HuH-7 (cell line): ENCODE data around the gene MIPEP.
"Not testable (repeated sequence)": the region's sequence is repeated elsewhere in the genome, so short reads cannot be mapped to it uniquely, and the experiment has no call there.

Source experiments
- DNase-seq: peaks from one replicate; pipeline ENCODE4 v3.0.0; 2011; ENCODE audit warnings: low spot score

Gene MIPEP

DNA sequence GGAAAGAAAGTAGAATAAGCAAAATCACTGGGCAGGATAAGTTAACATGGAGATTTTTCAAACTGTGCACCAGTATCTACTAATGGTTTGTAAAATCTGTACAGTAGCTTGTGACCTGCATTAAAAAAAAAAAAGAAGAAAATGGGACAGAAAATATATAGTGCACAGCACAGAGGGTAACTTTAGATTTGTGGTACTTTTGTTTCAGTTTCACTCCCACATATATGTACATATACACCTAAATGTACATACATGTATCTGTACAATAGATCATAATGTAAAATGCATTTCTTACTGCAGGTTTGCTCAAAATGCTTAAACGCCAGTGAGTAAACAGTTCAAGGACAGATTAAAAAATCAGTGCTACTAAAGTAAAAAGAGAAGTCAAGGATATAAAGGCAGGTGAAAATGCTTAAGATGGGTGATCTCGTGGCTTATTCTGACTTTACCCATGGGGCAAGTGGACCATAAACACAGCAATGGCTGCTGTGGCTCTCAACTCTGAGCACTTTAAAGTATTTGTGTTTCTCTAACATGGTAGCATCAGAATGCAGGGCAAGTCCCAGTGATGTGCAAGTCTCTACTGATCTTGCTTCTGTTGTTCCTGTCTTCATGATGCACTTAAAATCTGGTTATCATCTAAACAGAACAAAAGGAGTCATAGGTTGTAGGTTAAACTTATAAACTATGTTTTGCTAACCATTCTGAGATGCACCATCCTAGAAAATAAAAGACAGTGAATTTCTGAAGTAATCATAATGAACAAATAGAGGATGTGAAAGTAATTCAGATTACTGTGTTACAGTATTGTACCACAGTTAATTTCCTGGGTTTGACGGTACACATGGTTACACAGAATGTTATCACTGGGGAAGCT is 112.3 kb downstream of the MIPEP start:
- no peak for DNase-seq

DNA sequence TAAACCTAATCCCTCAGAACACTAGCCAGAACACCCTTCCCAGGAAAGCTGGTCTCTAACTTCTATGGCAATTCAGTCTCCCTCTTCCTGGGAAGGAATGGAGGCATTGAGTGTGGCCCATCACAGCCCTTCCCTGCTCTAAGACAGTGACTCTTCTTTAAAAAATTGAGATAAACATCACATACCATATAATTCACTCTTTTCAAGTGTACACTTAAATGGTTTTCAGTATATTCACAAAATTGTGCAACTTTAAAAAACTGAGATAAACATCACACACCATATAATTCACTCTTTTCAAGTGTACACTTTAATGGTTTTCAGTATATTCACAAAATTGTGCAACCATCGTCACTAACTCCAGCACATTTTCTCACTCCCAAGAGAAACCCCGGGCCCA is 116.5 kb downstream of the MIPEP start:
- no peak for DNase-seq

DNA sequence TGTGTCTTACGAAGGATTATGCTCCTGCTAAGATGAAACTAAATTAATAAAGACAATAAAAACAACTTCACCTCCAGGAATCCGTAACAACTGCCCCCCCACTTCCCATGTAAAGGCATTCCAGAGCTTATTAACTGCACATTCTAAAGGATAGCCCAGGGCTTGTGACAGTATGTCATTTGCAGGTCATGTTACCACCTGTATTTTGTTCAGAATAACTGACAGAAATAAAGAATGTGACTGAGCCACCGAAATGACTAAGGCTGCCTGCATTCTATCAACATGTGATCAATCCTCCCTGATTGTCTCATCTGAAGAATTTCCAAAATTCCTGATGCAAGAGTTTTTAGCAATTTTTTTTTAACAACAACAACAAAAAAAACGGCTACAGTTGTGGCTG is 117.2 kb downstream of the MIPEP start:
- DNase-seq = no peak

DNA sequence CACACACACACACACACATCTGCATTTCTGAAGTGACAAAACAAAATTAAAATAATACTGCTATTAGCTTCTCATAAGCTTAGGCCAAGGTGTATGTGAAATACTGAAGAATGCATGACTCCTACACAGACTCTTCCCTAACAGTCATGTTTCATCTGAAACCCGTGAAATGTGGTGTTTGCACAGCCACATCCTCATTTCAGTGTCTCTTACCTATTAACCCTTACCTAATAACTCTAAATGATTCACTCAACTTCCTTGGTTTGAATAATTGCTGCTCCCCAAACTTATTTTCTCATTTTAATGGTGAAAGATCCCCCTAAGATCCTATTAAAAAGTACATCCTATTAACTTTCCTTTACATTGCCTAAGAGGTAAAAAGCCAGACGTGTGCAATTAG is 117.6 kb downstream of the MIPEP start:
- DNase-seq = no peak

DNA sequence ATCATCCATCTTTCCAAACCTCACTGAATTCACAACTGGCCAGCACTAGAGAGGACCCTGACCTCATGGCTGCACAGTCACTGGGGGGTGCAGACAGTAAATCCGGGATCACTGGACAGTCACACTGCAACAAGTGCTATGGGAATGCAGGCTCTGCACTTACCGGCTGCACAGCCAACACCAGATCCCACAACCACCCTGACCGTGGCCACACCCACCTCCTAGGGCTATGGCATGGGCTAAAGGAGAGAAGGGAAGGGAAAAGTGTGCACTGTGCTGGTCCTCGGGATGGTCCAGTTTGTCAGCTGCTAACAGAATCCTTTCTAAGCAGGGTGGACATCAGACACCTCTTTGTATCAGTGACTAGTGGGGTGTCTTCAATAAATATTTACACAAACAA is 118.2 kb downstream of the MIPEP start:
- DNase-seq = no peak

DNA sequence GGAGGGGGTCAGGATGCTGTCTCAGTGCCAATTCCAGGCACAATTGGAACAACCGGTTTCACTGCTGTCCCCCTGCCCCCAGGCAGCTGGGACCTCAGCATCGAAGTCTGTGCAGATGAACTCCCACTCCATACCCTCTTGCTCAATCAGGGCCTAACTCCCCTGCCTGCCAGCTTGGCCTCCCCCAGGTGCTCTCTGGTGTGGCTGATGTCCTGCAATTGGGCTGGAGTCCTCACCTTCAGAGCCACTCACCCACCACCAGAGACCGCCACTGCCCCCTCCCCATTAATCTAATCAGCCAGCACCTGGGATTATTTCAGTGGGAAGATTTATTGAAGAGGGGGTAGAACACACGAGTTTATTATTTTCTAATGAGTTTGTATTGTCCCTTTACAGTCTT is 118.8 kb downstream of the MIPEP start:
- DNase-seq = no peak

DNA sequence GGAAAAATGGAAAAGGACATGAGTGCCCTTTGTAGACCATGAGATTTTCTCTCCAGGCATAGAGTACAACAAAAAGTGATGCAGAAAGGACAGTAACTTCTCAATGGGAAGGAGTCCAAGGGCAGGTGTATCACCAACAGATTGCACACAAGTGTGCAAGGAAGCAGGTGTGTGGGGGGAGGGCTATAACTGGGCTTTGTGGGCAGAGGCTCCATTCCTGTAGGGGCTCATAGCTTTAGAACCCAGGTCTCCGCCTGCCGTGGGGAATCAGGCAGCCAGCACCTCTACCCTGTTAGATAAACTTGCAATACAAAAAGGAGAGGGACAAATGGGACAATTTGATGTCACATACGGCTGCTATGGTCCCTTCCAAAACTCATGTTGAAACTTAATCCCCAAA is 119.8 kb downstream of the MIPEP start:
- no peak for DNase-seq

DNA sequence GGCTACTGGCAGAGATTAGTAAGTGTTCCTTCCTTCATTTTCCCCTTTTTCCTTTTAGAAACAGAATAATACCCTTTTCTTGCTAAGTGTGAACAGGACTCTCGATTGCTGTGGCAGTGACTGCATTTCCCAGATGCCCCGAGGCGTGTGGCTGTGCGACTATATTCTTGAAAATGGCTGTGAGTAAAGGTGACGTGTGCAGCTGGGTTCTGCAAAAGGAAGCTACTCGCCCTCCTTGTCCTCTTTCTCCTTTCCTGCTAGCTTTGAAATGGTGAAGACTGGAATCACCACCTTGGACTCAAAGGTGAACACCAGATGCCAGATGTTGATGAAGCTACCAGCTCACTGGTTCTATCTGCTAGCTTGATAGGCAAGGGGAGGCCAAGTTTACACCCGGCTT is 121.4 kb downstream of the MIPEP start:
- no peak for DNase-seq

DNA sequence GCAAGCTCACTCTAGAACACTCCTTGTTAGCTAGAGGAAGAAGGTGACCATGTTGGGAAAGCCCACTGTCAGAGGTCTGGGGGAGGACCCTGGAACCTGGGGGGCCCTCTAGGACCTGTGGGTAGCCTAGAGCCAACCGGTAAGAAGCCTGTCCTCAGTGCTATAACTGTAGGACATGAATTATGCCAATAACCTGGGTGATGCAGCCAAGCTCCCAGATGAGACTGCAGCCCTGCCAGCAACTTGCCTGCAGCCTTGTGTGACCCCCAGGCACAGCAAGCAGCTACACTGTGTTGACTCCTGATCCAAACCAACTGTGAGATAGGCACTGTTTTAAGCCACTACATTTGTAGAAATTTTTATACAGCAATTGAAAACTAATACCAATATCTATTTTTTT is 122.3 kb downstream of the MIPEP start:
- DNase-seq = no peak

DNA sequence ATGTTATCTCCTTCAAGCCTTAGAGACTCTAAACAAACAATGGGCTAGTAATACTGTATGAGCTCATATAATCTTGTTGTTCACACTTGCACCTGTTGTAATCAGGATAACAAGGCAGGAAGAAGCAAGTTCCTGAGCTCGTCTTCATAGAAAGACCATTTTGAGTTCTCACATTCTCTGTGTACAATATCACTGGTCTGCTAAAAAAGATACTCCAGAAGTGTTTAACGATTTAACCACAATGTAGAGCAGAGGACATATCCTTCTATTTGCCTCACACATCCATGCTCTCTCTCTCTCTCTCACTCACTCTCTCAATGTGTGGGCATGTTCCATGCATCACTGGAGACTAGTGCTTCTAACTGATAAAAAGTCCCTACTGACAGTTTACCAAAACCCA is 122.9 kb downstream of the MIPEP start:
- no peak for DNase-seq

DNA sequence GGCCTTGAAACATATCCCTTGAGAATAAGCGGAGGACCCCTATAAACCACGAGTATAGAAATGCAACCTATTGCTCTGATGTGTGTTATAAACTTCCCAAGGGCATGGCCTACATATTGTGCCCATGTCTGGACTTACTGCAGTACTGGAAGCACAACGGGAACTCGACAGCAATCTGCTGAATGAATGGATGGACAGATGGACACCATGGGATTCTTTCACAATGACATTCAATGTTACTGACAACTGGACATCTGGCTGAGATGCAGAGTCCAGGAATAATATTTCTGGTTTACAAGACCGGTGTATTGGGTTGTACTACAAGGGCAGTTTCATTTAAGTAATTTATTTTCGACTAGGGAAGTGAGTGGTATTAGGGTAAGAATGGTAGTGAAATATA is 123.7 kb downstream of the MIPEP start:
- no peak for DNase-seq

DNA sequence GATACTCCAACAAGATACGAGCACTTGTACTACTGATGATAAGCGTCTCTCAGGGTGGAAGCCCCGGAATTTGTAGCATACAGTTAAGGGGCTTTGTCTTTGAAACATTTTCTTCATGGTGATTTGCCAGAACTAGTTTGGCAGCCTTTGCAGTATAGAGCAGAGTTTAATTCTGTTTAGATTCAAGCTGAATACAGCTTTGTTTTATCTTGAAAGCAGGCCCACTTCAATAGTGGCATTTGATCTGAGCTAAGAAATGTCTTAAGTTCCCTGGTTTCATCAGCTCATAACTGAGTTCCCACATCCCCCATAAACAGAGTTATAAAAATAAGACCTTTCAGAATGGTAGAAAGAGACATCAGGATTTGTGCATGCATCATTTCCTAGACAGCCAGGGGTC is 125.9 kb downstream of the MIPEP start:
- no peak for DNase-seq

DNA sequence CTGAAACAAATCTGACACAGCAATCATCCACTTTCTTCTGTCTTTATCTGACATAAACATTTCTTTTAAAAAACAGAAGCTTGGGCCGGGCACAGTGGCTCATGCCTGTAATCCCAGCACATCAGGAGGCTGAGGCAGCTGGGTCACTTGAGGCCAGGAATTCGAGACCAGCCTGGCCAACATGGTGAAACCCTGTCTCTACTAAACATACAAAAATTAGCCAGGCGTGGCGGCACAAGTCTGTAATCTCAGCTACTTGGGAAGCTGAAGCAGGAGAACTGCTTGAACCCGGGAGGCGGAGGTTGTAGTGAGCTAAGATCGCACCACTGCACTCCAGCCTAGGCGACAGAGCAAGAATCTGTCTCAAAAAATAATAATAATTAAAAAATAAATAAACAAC is 127.4 kb downstream of the MIPEP start:
- DNase-seq = not testable (repeated sequence)

DNA sequence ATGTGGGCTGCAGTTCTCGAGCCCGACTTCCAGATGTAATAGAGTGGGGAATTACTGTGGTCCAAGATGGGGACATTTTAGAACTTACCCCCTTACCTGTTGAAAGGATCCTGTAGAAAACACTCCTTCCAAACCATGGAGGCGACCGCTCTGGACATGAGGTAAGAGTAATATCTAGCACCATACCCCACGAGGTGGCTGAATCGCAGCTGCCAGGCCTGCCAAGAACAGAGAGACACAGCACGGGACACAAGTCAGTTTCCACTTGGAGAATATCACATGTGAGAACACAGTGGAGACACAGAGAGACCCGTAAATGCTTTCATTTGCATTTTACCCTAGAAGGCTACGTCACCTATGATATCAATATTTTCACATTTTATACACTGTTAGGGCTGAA is 129.2 kb downstream of the MIPEP start:
- no peak for DNase-seq

DNA sequence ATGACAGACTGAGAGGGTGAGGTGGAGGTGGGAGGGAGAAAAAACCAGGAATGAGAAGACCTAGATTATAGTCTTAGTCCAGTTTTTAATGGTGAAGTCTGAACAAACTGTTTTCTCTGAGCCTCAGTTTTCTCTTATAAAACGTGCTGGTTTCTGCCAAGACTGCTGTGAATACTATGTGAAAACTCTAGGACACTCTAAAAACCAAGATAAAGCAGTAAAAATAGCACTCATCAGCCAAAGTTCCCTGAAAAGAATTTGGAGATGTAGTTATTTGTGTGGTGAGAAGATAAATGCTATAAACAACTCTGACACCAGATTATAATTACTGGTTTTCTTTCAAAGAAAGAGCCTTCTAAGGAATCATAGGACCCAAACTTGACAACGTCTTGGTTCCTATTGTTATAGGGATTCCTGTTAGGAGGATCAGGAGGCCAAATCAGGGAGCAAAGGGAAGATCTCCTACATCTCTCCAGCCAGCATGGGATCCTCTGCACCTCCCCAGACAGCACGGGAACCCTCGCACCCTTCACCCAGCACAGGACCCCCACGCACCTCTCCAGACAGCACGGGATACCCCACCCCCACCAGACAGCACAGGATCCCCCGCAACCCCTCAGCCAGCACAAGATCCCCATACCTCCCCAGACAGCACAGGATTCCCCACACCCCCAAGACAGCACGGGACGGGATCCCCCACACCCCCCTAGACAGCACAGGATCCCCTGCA is 130.2 kb downstream of the MIPEP start:
- no peak for DNase-seq

DNA sequence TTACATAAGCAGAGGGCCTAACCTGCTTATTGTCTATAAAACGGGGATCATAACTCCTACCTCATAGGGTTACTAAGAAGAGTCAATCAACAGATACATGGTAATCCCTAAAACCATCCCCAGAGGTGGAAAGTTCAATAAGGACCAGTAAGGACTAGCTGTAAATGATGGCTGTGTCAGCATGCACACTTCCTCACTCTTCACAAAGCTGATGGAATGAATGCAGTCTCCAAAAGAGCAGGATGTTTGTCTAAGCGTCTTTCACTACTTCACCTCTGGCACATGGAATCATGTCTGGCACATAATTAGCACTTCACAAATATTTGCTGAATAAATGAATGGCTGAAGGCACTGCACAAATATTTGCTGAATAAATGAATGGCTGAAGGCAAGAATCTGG is 134.2 kb downstream of the MIPEP start:
- DNase-seq = no peak

DNA sequence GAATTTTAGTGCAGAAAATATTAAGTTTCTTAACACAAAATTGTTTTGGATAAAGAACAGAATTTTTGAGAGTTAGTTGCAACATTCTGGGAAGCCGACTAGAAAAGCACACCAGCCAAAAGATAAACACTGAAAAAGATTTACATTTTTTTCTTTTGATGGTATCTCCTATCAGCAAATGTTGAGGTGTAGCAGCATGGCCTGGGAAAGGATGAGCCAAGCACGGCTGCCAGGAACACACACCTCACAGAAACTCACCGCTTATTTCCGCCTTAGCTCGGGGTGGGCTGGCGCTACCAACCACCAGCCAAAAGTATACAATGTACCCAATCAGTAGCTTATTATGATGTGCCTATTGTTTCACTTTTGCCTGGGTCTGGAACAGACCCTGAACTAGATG is 134.7 kb downstream of the MIPEP start:
- DNase-seq = no peak

DNA sequence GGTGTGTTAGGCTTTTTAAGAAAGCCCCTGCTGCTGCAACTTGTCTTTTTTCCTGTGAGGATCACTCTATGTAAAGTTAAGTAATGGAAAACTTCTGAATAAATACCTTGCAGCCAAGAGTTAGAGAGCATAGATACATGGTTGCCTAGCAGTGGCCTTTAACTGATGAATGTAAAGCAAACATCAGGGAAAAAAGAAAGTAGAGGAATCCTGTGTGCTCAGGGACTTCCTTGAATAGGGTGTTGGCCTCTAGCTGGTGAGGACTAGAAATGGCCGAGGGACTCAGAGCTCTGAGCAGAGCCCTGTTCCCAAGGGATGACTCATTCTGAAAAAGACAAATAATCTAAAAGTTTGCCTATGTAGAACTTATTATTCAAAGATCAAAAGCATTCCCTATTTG is 135.7 kb downstream of the MIPEP start:
- DNase-seq = peak; percentile 11

DNA sequence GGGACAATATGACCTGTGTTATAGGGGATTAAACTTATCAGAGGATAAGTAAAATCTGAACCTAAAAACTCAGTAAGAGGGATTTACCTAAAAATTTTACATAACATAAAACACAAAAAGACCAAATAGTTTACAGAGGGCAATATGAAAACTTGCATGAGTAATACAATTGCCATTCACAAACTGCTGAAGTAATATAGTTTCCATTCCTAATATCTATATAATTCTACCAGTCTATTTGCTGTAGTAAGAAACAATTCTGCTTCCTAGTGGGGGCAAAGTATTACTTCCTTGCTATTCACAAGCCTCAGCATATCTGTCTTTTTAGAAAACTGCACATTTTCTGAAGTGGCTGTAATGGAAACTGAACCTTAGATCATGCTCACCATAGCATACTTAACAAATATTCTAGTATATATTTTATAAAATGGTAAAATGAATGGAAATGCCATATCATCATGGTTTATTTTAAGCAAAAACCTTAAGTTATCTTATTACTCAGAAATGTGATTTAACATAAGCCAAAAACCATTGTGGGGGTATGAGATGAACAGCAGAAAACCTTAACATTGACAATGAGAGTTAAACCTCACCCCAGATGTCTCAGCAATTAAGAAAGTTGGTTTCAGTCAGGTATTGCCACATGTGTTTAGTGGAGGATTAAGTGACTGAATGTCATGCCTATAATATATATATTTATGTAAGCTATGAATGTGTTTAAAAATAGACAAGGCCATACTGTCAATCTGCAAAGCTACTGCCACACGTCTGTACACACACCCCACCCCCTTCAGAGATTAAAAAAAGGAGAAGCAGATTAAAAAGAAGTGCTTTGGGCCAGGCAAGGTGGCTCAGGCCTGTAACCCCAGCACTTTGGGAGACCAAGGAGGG is 136.8 kb downstream of the MIPEP start:
- no peak for DNase-seq

DNA sequence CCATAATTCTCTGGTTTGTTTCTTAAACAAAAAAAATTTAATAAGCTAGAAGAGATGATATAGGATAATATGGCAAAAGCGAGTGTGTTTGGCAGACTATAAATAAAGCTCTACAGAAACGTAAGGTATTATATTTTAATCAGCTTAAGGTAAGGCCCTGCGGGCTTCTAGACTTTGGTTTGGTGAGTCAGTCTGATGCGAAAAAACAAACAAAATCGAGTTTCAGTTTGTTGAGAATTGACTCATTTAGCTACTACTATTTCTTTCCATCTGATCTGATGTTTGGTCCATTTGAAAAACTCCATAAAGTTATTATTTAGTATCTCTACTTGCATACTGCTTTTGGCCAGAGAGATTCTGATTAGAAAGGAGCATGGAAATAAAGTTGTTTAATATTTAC is 138.0 kb downstream of the MIPEP start:
- DNase-seq = no peak

DNA sequence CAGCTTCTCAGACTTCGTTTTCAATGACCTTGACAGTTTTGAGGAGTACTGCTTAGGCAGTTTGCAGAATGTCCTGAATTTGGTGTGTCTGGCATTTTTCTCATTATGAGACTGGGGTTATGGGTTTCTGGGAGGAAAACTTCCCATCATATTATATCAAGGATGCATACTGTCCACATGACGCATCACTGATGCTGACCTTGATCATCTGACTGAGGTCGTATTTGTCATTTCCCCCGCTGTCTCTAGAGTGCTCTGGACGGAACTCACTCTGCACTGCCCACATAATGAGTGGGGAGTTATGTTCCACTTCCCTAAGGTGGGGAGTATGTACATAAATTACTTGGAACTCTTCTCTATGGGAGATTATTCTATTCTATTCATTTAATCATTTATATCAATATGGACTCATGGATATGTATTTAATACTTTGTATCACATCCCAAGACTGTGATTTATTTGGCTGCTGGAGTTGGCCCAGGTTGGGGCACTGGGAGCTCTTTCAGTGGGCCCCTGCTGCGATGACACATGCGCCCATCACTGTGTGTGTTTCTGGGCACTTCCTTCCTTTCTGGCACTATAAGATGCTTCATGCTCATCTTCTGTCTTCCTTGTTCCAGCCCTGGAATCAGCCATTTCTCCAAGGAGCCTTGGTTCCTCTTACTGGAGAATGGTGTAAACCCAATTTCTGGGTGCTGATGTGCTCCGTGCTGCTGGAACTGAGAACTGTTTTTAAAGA is 138.6 kb downstream of the MIPEP start:
- no peak for DNase-seq

DNA sequence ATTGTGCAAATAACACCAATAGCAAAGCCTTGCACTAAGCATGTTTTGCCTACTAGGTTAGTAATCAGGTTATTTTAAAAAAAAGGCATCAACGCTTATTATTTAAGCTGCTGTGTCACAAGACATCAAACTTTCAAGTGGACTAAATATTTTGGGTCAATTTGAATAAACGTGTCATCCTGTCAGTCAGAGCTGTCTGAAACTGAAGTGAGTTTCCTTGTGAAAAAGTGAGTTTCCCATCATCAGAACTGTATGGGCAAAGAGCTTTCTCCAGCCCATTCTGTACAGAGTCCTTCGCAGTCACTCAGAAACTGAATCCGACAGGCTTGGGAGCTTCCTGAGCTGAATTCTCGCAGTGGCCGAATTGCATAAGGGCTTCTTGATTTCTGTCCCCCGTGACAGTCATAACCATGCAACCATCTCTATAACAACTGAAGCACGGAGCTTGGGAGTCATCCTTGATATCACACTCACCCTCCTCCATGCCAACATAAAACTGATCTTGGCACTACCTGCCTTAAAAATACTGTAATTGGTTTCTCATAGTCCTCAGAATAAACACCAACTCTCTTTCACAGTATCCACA is 139.8 kb downstream of the MIPEP start:
- DNase-seq = no peak
